Peyer's patch (tissue), 4 donors: ENCODE results near the gene MARF1.

Source experiments
- CTCF ChIP-seq, 6 experiments: fragments of 450-650 bp in 4 of 6; fragments of 200-600 bp in 2 of 6; sonication (generic) in 1 of 6; IDR thresholded peaks; one replicate each; pipeline ENCODE4 v1.5.1; 2017 to 2019; ENCODE audit warnings: antibody characterized with exemption in 6 of 6, mild to moderate bottlenecking in 3 of 6, moderate library complexity in 1 of 6
- POLR2A ChIP-seq, 2 donors: fragments of 450-650 bp; IDR thresholded peaks; one replicate each; pipeline ENCODE4 v1.5.1; 2017; ENCODE audit warnings: antibody characterized with exemption in 2 of 2, mild to moderate bottlenecking in 2 of 2, moderate library complexity in 2 of 2

GRCh38 chr16:15548482-15548891 is 94.5 kb downstream of the MARF1 start:
- TF ChIP-seq CTCF (IDR thresholded peaks at IDR 0.05): no peak
- TF ChIP-seq POLR2A (IDR thresholded peaks at IDR 0.05): no peak
